HCT116 (cell line): ENCODE measurements around the gene TMIGD2. TPM values are rescaled to one million over a fixed set of nuclear protein-coding genes. Genes with fewer than 3 reads are reported as not detected.

Experiments
- ATAC-seq: fragments of 200-7000 bp; cut with Tn5 transposase; 2 replicates; pipeline ENCODE4 v1.9.1; 2020; ENCODE audit warnings: mild to moderate bottlenecking, moderate library complexity
- BruUV-seq: library from RNA; stranded (reverse); fragments of 400-500 nt; replicated peaks from 2 replicates; lab custom pipeline; 2021; lab: Mats Ljungman, UMichigan
- CTCF ChIA-PET: fragments of 300-600 bp; sonication (Branson Sonifier 250); formaldehyde crosslinking; loops from one replicate; lab custom pipeline; 2021; ENCODE audit warnings: antibody characterized with exemption; lab: Charles Lee
- POLR2A ChIA-PET: fragments of 300-600, 350-600 bp; sonication (Branson Sonifier 250); formaldehyde crosslinking; loops from one replicate; lab custom pipeline; 2021; ENCODE audit warnings: antibody characterized with exemption; lab: Charles Lee
- RAD21 ChIA-PET, 2 experiments: fragments of 300-600 bp; sonication (Branson Sonifier 250); formaldehyde crosslinking; loops; one replicate each; lab custom pipeline; 2023; ENCODE audit warnings: low total read pairs in 2 of 2; ENCODE audit not compliant: uncharacterized antibody in 2 of 2, unreplicated experiment in 2 of 2, low non-redundant PET in 1 of 2; lab: Charles Lee
- DNase-seq: peaks from one replicate; pipeline ENCODE4 v3.0.0-alpha.2; 2010; ENCODE audit warnings: low read depth, low spot score
- H2AFZ ChIP-seq: fragments of 200-600 bp; shearing (Covaris generic), sonication (generic); 2 replicates; pipeline ENCODE4 v1.6.1; 2017; ENCODE audit warnings: low read depth, mixed run types, mixed read lengths, antibody characterized with exemption, low read length; ENCODE audit not compliant: poor library complexity, severe bottlenecking
- H3K27ac ChIP-seq: 2 replicates; pipeline ENCODE4 v1.5.1; 2012; ENCODE audit warnings: low read depth, low read length
- H3K27me3 ChIP-seq: fragments of 200-600 bp; sonication (generic); 2 replicates; pipeline ENCODE4 v1.6.1; 2016; ENCODE audit warnings: mixed run types, low read length, mixed read lengths; ENCODE audit not compliant: insufficient read depth
- H3K36me3 ChIP-seq, 2 experiments: fragments of 200-500 bp in 1 of 2; fragments of 200-600 bp in 1 of 2; sonication (Bioruptor generic) in 1 of 2; sonication (generic) in 1 of 2; 2 replicates each; pipeline versions ENCODE4 v1.5.1 to v1.6.1; 2014 to 2016; ENCODE audit warnings: low read length in 2 of 2, inconsistent platforms in 1 of 2, mixed read lengths in 1 of 2, mixed run types in 1 of 2; ENCODE audit not compliant: insufficient read depth in 2 of 2, control insufficient read depth in 1 of 2
- H3K4me1 ChIP-seq, 2 experiments: fragments of 200-600 bp in 1 of 2; sonication (generic) in 1 of 2; 2 replicates each; pipeline versions ENCODE4 v1.5.1 to v1.6.1; 2012 to 2017; ENCODE audit warnings: low read length in 2 of 2, inconsistent platforms in 1 of 2, mild to moderate bottlenecking in 1 of 2, mixed read lengths in 1 of 2, mixed run types in 1 of 2, moderate library complexity in 1 of 2; ENCODE audit not compliant: insufficient read depth in 2 of 2, control insufficient read depth in 1 of 2
- H3K4me2 ChIP-seq: fragments of 200-600 bp; sonication (generic); 2 replicates; pipeline ENCODE4 v1.6.1; 2017; ENCODE audit warnings: mixed run types, low read length, mixed read lengths
- H3K4me3 ChIP-seq, 2 experiments: fragments of 200-600 bp in 1 of 2; sonication (generic) in 1 of 2; replicated peaks in 1 of 2; 2 replicates each; pipeline ENCODE4 v1.5.1; 2011 to 2016; ENCODE audit warnings: low read length in 2 of 2, control low read depth in 1 of 2, low read depth in 1 of 2, mild to moderate bottlenecking in 1 of 2, mixed read lengths in 1 of 2, mixed run types in 1 of 2
- H3K79me2 ChIP-seq: fragments of 200-600 bp; sonication (generic); 2 replicates; pipeline ENCODE4 v1.6.1; 2017; ENCODE audit warnings: mild to moderate bottlenecking, mixed run types, low read length, moderate library complexity, mixed read lengths; ENCODE audit not compliant: insufficient read depth
- H3K9ac ChIP-seq: fragments of 200-600 bp; sonication (generic); 2 replicates; pipeline ENCODE4 v1.6.1; 2016; ENCODE audit warnings: low read length, mixed read lengths
- H3K9me2 ChIP-seq: fragments of 200-600 bp; sonication (generic), shearing (Covaris generic); 2 replicates; pipeline ENCODE4 v1.6.1; 2017; ENCODE audit warnings: mixed run types, mild to moderate bottlenecking, moderate library complexity; ENCODE audit not compliant: insufficient read depth
- H3K9me3 ChIP-seq, 2 experiments: fragments of 200-500 bp in 1 of 2; fragments of 200-600 bp in 1 of 2; sonication (Bioruptor generic) in 1 of 2; sonication (generic) in 1 of 2; 2 replicates each; pipeline ENCODE4 v1.6.1; 2014 to 2017; ENCODE audit warnings: low read length in 2 of 2, mixed read lengths in 2 of 2, inconsistent platforms in 1 of 2, low read depth in 1 of 2, mild to moderate bottlenecking in 1 of 2, mixed run types in 1 of 2, moderate library complexity in 1 of 2; ENCODE audit not compliant: control insufficient read depth in 1 of 2, insufficient read depth in 1 of 2
- H4K20me1 ChIP-seq: fragments of 200-600 bp; sonication (generic), shearing (Covaris generic); 2 replicates; pipeline ENCODE4 v1.6.1; 2017; ENCODE audit warnings: mixed run types, mild to moderate bottlenecking, moderate library complexity; ENCODE audit not compliant: insufficient read depth
- CBX3 ChIP-seq: IDR thresholded peaks from 2 replicates; pipeline ENCODE4 v1.6.1; 2012; ENCODE audit warnings: low read depth
- CEBPB ChIP-seq: IDR thresholded peaks from 2 replicates; pipeline ENCODE4 v1.6.1; 2012; ENCODE audit warnings: low read depth
- EGR1 ChIP-seq: IDR thresholded peaks from 2 replicates; pipeline ENCODE4 v1.6.1; 2012; ENCODE audit warnings: low read depth
- ELF1 ChIP-seq: IDR thresholded peaks from 2 replicates; pipeline ENCODE4 v1.6.1; 2012; ENCODE audit warnings: low read depth, borderline replicate concordance
- EZH2 ChIP-seq: fragments of 200-600 bp; sonication (generic); IDR thresholded peaks from 2 replicates; pipeline ENCODE4 v1.6.1; 2017; ENCODE audit warnings: antibody characterized with exemption, mixed run types
- EZH2phosphoT487 ChIP-seq: fragments of 200-600 bp; IDR thresholded peaks from 2 replicates; pipeline ENCODE4 v1.6.1; 2018; ENCODE audit warnings: antibody characterized with exemption, borderline replicate concordance
- FOSL1 ChIP-seq: IDR thresholded peaks from 2 replicates; pipeline ENCODE4 v1.6.1; 2012; ENCODE audit warnings: low read depth
- POLR2A ChIP-seq: IDR thresholded peaks from 2 replicates; pipeline ENCODE4 v1.7.0; 2011; ENCODE audit warnings: borderline replicate concordance; ENCODE audit not compliant: insufficient read depth, insufficient read length; ENCODE audit errors: extremely low read depth
- POLR2AphosphoS5 ChIP-seq: IDR thresholded peaks from 2 replicates; pipeline ENCODE4 v1.6.1; 2011; ENCODE audit warnings: mild to moderate bottlenecking, low read depth, low read length, moderate library complexity
- SIN3A ChIP-seq: IDR thresholded peaks from 2 replicates; pipeline ENCODE4 v1.6.1; 2012; ENCODE audit warnings: low read depth
- SP1 ChIP-seq: IDR thresholded peaks from 2 replicates; pipeline ENCODE4 v1.6.1; 2012; ENCODE audit warnings: low read depth
- TCF7L2 ChIP-seq: IDR thresholded peaks from 2 replicates; pipeline ENCODE4 v1.7.0; 2011; ENCODE audit warnings: borderline replicate concordance, inconsistent platforms; ENCODE audit not compliant: insufficient read depth, insufficient read length; ENCODE audit errors: extremely low read depth
- ZFX ChIP-seq: fragments of 450-650 bp; IDR thresholded peaks from 2 replicates; pipeline ENCODE4 v1.6.1; 2017
- intact Hi-C: fragments of 100-400 bp; cut with micrococcal nuclease; formaldehyde crosslinking; loops from 2 replicates; pipeline ENCODE4 v1.10.0; 2022
- total RNA-seq: library from RNA; stranded (reverse); gene quantifications from one replicate; pipeline ENCODE4 v1.2.1, GENCODE V29; 2021; ENCODE audit not compliant: unreplicated experiment
- TF ChIP-seq, protein P1 (sequence below): IDR thresholded peaks from 2 replicates; pipeline ENCODE4 v1.6.1; 2012
- TF ChIP-seq, protein P2 (sequence below): IDR thresholded peaks from 2 replicates; pipeline ENCODE4 v1.6.1; 2012
- TF ChIP-seq, protein P3 (sequence below): IDR thresholded peaks from 2 replicates; pipeline ENCODE4 v1.6.1; 2012; ENCODE audit warnings: low read depth
- TF ChIP-seq, protein P4 (sequence below), 3 experiments: fragments of 200-600 bp in 1 of 3; sonication (generic) in 1 of 3; IDR thresholded peaks in 2 of 3; conservative IDR thresholded peaks in 1 of 3; 2 replicates each; pipeline ENCODE4 v1.5.1; 2012 to 2017; ENCODE audit warnings: low read depth in 2 of 3, low read length in 2 of 3, antibody characterized with exemption in 1 of 3, borderline replicate concordance in 1 of 3, control low read depth in 1 of 3, mild to moderate bottlenecking in 1 of 3, mixed read lengths in 1 of 3, mixed run types in 1 of 3, moderate library complexity in 1 of 3; ENCODE audit not compliant: insufficient read depth in 1 of 3

TMIGD2 gene
- total RNA-seq, 1 experiment from 2014 or later, result not detected

DNA sequence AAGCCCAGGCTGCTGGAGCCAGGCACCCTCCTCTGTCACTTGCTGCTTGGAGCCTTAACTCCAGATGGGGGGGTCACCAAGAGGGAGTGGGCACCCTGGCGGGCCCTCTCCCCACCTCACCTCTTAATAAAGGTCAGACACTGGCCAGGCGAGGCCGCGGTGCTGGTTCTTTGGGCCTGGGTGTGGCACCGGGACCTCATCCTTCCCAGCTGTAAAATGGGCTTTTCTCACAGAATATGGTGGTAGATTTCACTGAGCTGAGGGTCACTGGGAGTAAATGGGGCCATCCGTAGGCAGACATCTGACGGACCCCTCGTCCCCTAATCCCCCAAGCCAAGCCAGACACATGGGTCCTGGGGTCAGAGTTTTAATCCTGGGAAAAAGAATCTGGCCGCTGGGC, 21.5 kb upstream of the TMIGD2 start:
- ChIA-PET CTCF (interaction anchor here (0.6 kb wide), 1 partner anchor 8 kb away, joined by 4 read pairs; no protein-coding TSS in a partner anchor), POLR2A (no interaction called here), RAD21 (no interaction called here)
- Histone ChIP-seq H3K4me3 (no peak overlapping the region), H3K9me3 (no peaks in the 10 kb centered on the region), H3K79me2 (no peaks in the 10 kb centered on the region; the same call in 1 of the 2 replicates), H3K9me2 (no peaks in the 10 kb centered on the region), H3K36me3 (no peaks in the 10 kb centered on the region), H3K4me2 (no peak overlapping the region), H3K9ac (no peak overlapping the region), H2AFZ (no peak overlapping the region), H4K20me1 (no peaks in the 10 kb centered on the region), H3K27me3 (no peaks in the 10 kb centered on the region), H3K27ac (no peak overlapping the region), H3K4me1 (peaks cover 7 to 14% of the 10 kb centered on the region in 2 experiments)
- no TSS peak for BruUV-seq
- DNase-seq, result no peak
- ATAC-seq, result no peak
- intact Hi-C loops, result no loop called here
- TF ChIP-seq CEBPB (no peak), POLR2A (no peak), TCF7L2 (no peak), POLR2AphosphoS5 (no peak), FOSL1 (no peak), SIN3A (no peak), ZFX (no peak), ELF1 (no peak), EZH2phosphoT487 (no peak), CBX3 (no peak), EGR1 (no peak), EZH2 (no peak), SP1 (no peak)
- TF ChIP-seq, protein P1, sequence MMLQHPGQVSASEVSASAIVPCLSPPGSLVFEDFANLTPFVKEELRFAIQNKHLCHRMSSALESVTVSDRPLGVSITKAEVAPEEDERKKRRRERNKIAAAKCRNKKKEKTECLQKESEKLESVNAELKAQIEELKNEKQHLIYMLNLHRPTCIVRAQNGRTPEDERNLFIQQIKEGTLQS, result no peak
- TF ChIP-seq, protein P2, sequence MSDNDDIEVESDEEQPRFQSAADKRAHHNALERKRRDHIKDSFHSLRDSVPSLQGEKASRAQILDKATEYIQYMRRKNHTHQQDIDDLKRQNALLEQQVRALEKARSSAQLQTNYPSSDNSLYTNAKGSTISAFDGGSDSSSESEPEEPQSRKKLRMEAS, result no peak
- TF ChIP-seq, protein P3, sequence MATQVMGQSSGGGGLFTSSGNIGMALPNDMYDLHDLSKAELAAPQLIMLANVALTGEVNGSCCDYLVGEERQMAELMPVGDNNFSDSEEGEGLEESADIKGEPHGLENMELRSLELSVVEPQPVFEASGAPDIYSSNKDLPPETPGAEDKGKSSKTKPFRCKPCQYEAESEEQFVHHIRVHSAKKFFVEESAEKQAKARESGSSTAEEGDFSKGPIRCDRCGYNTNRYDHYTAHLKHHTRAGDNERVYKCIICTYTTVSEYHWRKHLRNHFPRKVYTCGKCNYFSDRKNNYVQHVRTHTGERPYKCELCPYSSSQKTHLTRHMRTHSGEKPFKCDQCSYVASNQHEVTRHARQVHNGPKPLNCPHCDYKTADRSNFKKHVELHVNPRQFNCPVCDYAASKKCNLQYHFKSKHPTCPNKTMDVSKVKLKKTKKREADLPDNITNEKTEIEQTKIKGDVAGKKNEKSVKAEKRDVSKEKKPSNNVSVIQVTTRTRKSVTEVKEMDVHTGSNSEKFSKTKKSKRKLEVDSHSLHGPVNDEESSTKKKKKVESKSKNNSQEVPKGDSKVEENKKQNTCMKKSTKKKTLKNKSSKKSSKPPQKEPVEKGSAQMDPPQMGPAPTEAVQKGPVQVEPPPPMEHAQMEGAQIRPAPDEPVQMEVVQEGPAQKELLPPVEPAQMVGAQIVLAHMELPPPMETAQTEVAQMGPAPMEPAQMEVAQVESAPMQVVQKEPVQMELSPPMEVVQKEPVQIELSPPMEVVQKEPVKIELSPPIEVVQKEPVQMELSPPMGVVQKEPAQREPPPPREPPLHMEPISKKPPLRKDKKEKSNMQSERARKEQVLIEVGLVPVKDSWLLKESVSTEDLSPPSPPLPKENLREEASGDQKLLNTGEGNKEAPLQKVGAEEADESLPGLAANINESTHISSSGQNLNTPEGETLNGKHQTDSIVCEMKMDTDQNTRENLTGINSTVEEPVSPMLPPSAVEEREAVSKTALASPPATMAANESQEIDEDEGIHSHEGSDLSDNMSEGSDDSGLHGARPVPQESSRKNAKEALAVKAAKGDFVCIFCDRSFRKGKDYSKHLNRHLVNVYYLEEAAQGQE, result no peak
- TF ChIP-seq, protein P4, sequence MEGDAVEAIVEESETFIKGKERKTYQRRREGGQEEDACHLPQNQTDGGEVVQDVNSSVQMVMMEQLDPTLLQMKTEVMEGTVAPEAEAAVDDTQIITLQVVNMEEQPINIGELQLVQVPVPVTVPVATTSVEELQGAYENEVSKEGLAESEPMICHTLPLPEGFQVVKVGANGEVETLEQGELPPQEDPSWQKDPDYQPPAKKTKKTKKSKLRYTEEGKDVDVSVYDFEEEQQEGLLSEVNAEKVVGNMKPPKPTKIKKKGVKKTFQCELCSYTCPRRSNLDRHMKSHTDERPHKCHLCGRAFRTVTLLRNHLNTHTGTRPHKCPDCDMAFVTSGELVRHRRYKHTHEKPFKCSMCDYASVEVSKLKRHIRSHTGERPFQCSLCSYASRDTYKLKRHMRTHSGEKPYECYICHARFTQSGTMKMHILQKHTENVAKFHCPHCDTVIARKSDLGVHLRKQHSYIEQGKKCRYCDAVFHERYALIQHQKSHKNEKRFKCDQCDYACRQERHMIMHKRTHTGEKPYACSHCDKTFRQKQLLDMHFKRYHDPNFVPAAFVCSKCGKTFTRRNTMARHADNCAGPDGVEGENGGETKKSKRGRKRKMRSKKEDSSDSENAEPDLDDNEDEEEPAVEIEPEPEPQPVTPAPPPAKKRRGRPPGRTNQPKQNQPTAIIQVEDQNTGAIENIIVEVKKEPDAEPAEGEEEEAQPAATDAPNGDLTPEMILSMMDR (IDR thresholded peaks at IDR 0.05 in 2 of 3, conservative IDR thresholded peaks at IDR 0.05 in 1 of 3; ENCODE audit: borderline replicate concordance in 1 of 3, insufficient read depth in 1 of 3, low read depth in 2 of 3, low read length in 2 of 3), result no peak
